NCI-H2107 treated with DMSO at 0.1 percent for 48 hours (cell line): Measurements from ENCODE around the gene P2RX6.

Experiments used
- DNase-seq: peaks from one replicate; lab custom pipeline; 2025; ENCODE audit not compliant: unreplicated experiment; lab: John Stamatoyannopoulos, UW

Gene P2RX6

GRCh38 chr22:21074102-21074715 is 59.2 kb downstream of the P2RX6 start:
- DNase-seq = no peak

DNA sequence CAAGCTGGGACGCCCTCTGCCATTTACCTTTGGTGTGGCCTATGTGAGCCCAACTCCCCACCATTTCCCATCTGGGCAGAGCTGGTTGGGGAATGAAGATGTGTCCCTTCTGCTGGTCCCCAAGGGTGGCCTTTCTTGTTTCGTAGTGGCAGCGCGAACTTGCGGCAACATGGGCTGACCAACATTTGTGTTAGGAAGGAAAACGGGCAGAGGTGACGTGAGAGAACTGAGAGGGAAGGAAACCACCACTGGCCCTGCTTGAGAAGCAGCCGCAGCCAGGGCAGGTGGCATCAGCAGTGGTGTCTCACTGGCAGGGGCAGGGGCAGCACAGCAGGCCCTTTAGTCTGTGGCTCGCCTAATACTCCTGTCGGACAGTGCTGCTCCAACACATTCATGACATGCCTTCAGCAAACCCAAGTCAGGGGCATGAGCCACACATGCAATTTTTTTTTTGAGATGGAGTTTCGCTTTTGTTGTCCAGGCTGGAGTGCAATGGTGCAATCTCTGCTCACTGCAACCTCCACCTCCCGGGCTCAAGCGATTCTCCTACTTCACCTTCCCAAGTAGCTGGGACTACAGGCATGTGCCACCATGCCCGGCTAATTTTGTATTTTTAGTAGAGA is 60.7 kb downstream of the P2RX6 start:
- DNase-seq = no peak

GRCh38 chr22:21076912-21077625 is 62.1 kb downstream of the P2RX6 start:
- no peak for DNase-seq
